HEK293 (cell line): ENCODE measurements around the gene DDX27.

Source experiments
- CTCF ChIA-PET: fragments of 350-600 bp; formaldehyde crosslinking; extraction: SDS; loops from one replicate; lab custom pipeline; 2021; ENCODE audit warnings: antibody characterized with exemption; lab: Yijun Ruan, JAX
- POLR2A ChIA-PET: fragments of 300-600 bp; formaldehyde crosslinking; extraction: SDS; loops from one replicate; lab custom pipeline; 2020; ENCODE audit warnings: antibody characterized with exemption, inconsistent platforms; lab: Yijun Ruan, JAX
- H3K27ac ChIP-seq: fragments of 200-500 bp; sonication (Bioruptor generic); 2 replicates; pipeline ENCODE4 v1.5.1; 2014; ENCODE audit warnings: low read depth, low read length, control low read depth, inconsistent platforms; ENCODE audit errors: extremely low read depth
- H3K36me3 ChIP-seq, 2 experiments: fragments of 200-500 bp in 1 of 2; sonication (Bioruptor generic) in 1 of 2; 1 replicate in 1 of 2; 2 replicates in 1 of 2; pipeline ENCODE4 v1.5.1; 2014 to 2017; ENCODE audit warnings: inconsistent platforms in 2 of 2, low read length in 2 of 2; ENCODE audit not compliant: control insufficient read depth in 2 of 2, insufficient read depth in 1 of 2
- H3K4me1 ChIP-seq: fragments of 200-500 bp; sonication (Bioruptor generic); 2 replicates; pipeline ENCODE4 v1.5.1; 2014; ENCODE audit warnings: mild to moderate bottlenecking, low read length, inconsistent platforms; ENCODE audit not compliant: control insufficient read depth, insufficient read depth
- H3K4me3 ChIP-seq: 2 replicates; pipeline ENCODE4 v1.5.1; 2011; ENCODE audit warnings: low read depth, mild to moderate bottlenecking, control low read depth, low read length, moderate library complexity
- H3K9me3 ChIP-seq: fragments of 200-500 bp; sonication (Bioruptor generic); 2 replicates; pipeline ENCODE4 v1.5.1; 2014; ENCODE audit warnings: low read depth, low read length, inconsistent platforms; ENCODE audit not compliant: control insufficient read depth, insufficient read depth
- FEZF1 ChIP-seq: fragments of 450-650 bp; formaldehyde crosslinking; IDR thresholded peaks from 2 replicates; pipeline ENCODE4 v1.5.1; 2016; ENCODE audit warnings: missing biosample characterization, missing genetic modification characterization
- SETDB1 ChIP-seq: IDR thresholded peaks from one replicate; pipeline ENCODE4 v1.6.1; 2017; ENCODE audit warnings: mild to moderate bottlenecking, low read length, moderate library complexity, mixed read lengths; ENCODE audit not compliant: insufficient read length
- SP2 ChIP-seq: fragments of 450-650 bp; formaldehyde crosslinking; IDR thresholded peaks from 2 replicates; pipeline ENCODE4 v1.5.1; 2016; ENCODE audit warnings: missing biosample characterization, missing genetic modification characterization
- YY2 ChIP-seq: fragments of 450-650 bp; formaldehyde crosslinking; IDR thresholded peaks from 2 replicates; pipeline ENCODE4 v1.5.1; 2016; ENCODE audit warnings: missing biosample characterization, missing genetic modification characterization
- ZFHX2 ChIP-seq: fragments of 450-650 bp; formaldehyde crosslinking; conservative IDR thresholded peaks from 2 replicates; pipeline ENCODE4 v1.5.1; 2016; ENCODE audit warnings: missing biosample characterization, missing genetic modification characterization
- ZNF121 ChIP-seq: fragments of 450-650 bp; formaldehyde crosslinking; IDR thresholded peaks from 2 replicates; pipeline ENCODE4 v1.5.1; 2016; ENCODE audit warnings: missing biosample characterization, missing genetic modification characterization
- ZNF146 ChIP-seq: fragments of 450-650 bp; formaldehyde crosslinking; IDR thresholded peaks from 2 replicates; pipeline ENCODE4 v1.5.1; 2016; ENCODE audit warnings: missing biosample characterization, missing genetic modification characterization
- ZNF19 ChIP-seq: fragments of 450-650 bp; formaldehyde crosslinking; IDR thresholded peaks from 2 replicates; pipeline ENCODE4; 2016; ENCODE audit warnings: missing biosample characterization, missing genetic modification characterization, low read depth
- ZNF214 ChIP-seq: fragments of 450-650 bp; formaldehyde crosslinking; IDR thresholded peaks from 2 replicates; pipeline ENCODE4 v1.5.1; 2017; ENCODE audit warnings: missing biosample characterization, mild to moderate bottlenecking, missing genetic modification characterization, borderline replicate concordance
- ZNF266 ChIP-seq: fragments of 450-650 bp; formaldehyde crosslinking; IDR thresholded peaks from 2 replicates; pipeline ENCODE4 v1.5.1; 2016; ENCODE audit warnings: missing biosample characterization, missing genetic modification characterization, low read depth
- ZNF324 ChIP-seq: fragments of 450-650 bp; formaldehyde crosslinking; IDR thresholded peaks from 2 replicates; pipeline ENCODE4 v1.5.1; 2016; ENCODE audit warnings: missing biosample characterization, missing genetic modification characterization
- ZNF354C ChIP-seq: fragments of 450-650 bp; formaldehyde crosslinking; IDR thresholded peaks from 2 replicates; pipeline ENCODE4 v1.5.1; 2016; ENCODE audit warnings: missing biosample characterization, missing genetic modification characterization, low read depth, borderline replicate concordance
- ZNF48 ChIP-seq: fragments of 450-650 bp; formaldehyde crosslinking; IDR thresholded peaks from 2 replicates; pipeline ENCODE4 v1.5.1; 2016; ENCODE audit warnings: missing biosample characterization, missing genetic modification characterization
- ZNF549 ChIP-seq: fragments of 450-650 bp; IDR thresholded peaks from 2 replicates; pipeline ENCODE4 v1.5.1; 2018; ENCODE audit warnings: missing biosample characterization, missing genetic modification characterization, mild to moderate bottlenecking, inconsistent platforms, moderate library complexity
- ZNF558 ChIP-seq: fragments of 450-650 bp; formaldehyde crosslinking; IDR thresholded peaks from 2 replicates; pipeline ENCODE4 v1.5.1; 2016; ENCODE audit warnings: missing biosample characterization, missing genetic modification characterization
- ZNF560 ChIP-seq: fragments of 450-650 bp; formaldehyde crosslinking; IDR thresholded peaks from 2 replicates; pipeline ENCODE4 v1.5.1; 2017; ENCODE audit warnings: missing biosample characterization, missing genetic modification characterization, borderline replicate concordance
- ZNF585B ChIP-seq: fragments of 450-650 bp; formaldehyde crosslinking; IDR thresholded peaks from 2 replicates; pipeline ENCODE4 v1.5.1; 2016; ENCODE audit warnings: missing biosample characterization, missing genetic modification characterization
- ZNF623 ChIP-seq: fragments of 450-650 bp; formaldehyde crosslinking; IDR thresholded peaks from 2 replicates; pipeline ENCODE4 v1.5.1; 2016; ENCODE audit warnings: missing biosample characterization, missing genetic modification characterization
- ZNF660 ChIP-seq: fragments of 450-650 bp; IDR thresholded peaks from 2 replicates; pipeline ENCODE4 v1.5.1; 2018; ENCODE audit warnings: missing biosample characterization, mild to moderate bottlenecking, missing genetic modification characterization
- ZNF701 ChIP-seq: fragments of 450-650 bp; formaldehyde crosslinking; IDR thresholded peaks from 2 replicates; pipeline ENCODE4 v1.5.1; 2016; ENCODE audit warnings: missing biosample characterization, missing genetic modification characterization
- ZNF837 ChIP-seq: fragments of 450-650 bp; formaldehyde crosslinking; IDR thresholded peaks from 2 replicates; pipeline ENCODE4 v1.5.1; 2016; ENCODE audit warnings: missing biosample characterization, missing genetic modification characterization
- TF ChIP-seq, protein P1 (sequence below): fragments of 450-650 bp; IDR thresholded peaks from 2 replicates; pipeline ENCODE4 v1.5.1; 2018; ENCODE audit warnings: missing biosample characterization, missing genetic modification characterization
- TF ChIP-seq, protein P2 (sequence below): fragments of 450-650 bp; formaldehyde crosslinking; conservative IDR thresholded peaks from 2 replicates; pipeline ENCODE4 v1.5.1; 2016; ENCODE audit warnings: low read depth, missing biosample characterization, missing genetic modification characterization
- TF ChIP-seq, protein P3 (sequence below): fragments of 450-650 bp; formaldehyde crosslinking; IDR thresholded peaks from 2 replicates; pipeline ENCODE4 v1.5.1; 2017; ENCODE audit warnings: missing biosample characterization, missing genetic modification characterization

The DDX27 gene

DNA sequence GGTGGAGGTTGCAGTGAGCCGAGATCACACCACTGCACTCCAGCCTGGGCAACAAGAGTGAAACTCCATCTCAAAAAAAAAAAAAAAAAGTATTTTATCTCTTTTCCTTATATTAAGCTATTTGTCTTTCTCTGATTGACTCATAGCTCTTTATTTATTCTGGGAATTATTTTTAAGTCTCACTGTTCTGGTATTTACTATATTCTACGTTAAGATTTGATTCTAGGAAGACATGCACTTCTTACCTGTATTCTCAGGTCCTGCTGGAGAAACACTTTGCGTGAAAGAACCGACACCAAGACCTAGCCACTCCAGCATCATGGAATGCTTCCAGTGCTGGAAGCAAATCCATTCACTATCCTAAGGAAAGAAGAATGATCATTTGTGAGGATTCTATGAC lies 41.0 kb downstream of the DDX27 start:
- CTCF ChIA-PET = interaction anchor here (0.9 to 1.2 kb wide), 2 partner anchors 12 to 14 kb away, joined by 3 to 4 read pairs; no protein-coding TSS in a partner anchor
- no peak overlapping the region for H3K27ac ChIP-seq
- H3K4me1 ChIP-seq = no peaks in the 10 kb centered on the region
- H3K36me3 ChIP-seq = peaks cover 25 to 88% of the 10 kb centered on the region in 2 experiments; a peak in 2 of 3 replicates
- no peak overlapping the region for H3K4me3 ChIP-seq
- H3K9me3 ChIP-seq = no peaks in the 10 kb centered on the region
- TF ChIP-seq, protein P1, sequence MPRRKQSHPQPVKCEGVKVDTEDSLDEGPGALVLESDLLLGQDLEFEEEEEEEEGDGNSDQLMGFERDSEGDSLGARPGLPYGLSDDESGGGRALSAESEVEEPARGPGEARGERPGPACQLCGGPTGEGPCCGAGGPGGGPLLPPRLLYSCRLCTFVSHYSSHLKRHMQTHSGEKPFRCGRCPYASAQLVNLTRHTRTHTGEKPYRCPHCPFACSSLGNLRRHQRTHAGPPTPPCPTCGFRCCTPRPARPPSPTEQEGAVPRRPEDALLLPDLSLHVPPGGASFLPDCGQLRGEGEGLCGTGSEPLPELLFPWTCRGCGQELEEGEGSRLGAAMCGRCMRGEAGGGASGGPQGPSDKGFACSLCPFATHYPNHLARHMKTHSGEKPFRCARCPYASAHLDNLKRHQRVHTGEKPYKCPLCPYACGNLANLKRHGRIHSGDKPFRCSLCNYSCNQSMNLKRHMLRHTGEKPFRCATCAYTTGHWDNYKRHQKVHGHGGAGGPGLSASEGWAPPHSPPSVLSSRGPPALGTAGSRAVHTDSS (tag by site-specific recombination) = no peak
- TF ChIP-seq ZNF354C (tag by site-specific recombination) = no peak
- TF ChIP-seq FEZF1 = no peak
- TF ChIP-seq ZNF623 (tag by site-specific recombination) = no peak
- no peak for TF ChIP-seq ZNF214 (tag by site-specific recombination)
- no peak for TF ChIP-seq ZFHX2
- TF ChIP-seq ZNF701 (tag by site-specific recombination) = no peak
- no peak for TF ChIP-seq ZNF585B
- no peak for TF ChIP-seq ZNF660 (tag by site-specific recombination)
- TF ChIP-seq ZNF48 (tag by site-specific recombination) = no peak
- TF ChIP-seq, protein P2, sequence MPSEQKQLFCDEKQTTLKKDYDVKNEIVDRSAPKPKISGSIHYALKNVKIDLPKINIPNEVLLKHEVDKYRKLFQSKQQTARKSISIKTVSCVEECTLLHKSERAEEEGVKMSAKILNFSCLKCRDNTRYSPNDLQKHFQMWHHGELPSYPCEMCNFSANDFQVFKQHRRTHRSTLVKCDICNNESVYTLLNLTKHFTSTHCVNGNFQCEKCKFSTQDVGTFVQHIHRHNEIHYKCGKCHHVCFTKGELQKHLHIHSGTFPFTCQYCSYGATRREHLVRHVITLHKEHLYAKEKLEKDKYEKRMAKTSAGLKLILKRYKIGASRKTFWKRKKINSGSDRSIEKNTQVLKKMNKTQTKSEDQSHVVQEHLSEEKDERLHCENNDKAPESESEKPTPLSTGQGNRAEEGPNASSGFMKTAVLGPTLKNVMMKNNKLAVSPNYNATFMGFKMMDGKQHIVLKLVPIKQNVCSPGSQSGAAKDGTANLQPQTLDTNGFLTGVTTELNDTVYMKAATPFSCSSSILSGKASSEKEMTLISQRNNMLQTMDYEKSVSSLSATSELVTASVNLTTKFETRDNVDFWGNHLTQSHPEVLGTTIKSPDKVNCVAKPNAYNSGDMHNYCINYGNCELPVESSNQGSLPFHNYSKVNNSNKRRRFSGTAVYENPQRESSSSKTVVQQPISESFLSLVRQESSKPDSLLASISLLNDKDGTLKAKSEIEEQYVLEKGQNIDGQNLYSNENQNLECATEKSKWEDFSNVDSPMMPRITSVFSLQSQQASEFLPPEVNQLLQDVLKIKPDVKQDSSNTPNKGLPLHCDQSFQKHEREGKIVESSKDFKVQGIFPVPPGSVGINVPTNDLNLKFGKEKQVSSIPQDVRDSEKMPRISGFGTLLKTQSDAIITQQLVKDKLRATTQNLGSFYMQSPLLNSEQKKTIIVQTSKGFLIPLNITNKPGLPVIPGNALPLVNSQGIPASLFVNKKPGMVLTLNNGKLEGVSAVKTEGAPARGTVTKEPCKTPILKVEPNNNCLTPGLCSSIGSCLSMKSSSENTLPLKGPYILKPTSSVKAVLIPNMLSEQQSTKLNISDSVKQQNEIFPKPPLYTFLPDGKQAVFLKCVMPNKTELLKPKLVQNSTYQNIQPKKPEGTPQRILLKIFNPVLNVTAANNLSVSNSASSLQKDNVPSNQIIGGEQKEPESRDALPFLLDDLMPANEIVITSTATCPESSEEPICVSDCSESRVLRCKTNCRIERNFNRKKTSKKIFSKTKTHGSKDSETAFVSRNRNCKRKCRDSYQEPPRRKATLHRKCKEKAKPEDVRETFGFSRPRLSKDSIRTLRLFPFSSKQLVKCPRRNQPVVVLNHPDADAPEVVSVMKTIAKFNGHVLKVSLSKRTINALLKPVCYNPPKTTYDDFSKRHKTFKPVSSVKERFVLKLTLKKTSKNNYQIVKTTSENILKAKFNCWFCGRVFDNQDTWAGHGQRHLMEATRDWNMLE (tag by site-specific recombination) = no peak
- no peak for TF ChIP-seq ZNF324 (tag by site-specific recombination)
- TF ChIP-seq ZNF549 (tag by site-specific recombination) = no peak
- TF ChIP-seq YY2 (tag by site-specific recombination) = no peak
- no peak for TF ChIP-seq ZNF558
- TF ChIP-seq ZNF266 (tag by site-specific recombination) = no peak
- no peak for TF ChIP-seq SP2 (tag by site-specific recombination)
- no peak for TF ChIP-seq SETDB1
- TF ChIP-seq, all 188 proteins: peak for 0
- POLR2A ChIA-PET = interaction anchor here (0.6 kb wide), 2 partner anchors 22 to 91 kb away, joined by 3 read pairs; no protein-coding TSS in a partner anchor

DNA sequence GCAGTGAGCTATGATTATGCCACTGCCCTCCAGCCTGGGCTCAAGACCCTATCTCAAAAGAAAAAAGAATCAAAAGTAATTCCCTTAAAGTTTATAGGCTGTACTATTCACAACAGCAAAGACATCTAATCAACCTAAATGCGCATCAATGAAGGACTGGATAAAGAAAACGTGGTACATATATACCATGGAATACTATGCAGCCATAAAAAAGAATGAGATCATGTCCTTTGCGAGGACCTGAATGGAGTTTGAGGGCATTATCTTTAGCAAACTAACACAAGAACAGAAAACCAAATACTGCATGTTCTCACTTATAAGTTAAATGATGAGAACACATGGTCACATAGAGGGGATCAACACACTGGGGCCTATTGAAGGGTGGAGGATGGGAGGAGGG lies 42.0 kb downstream of the DDX27 start:
- no peak for TF ChIP-seq ZNF19
- TF ChIP-seq ZNF146 = peak; percentile 98
- TF ChIP-seq, protein P3, sequence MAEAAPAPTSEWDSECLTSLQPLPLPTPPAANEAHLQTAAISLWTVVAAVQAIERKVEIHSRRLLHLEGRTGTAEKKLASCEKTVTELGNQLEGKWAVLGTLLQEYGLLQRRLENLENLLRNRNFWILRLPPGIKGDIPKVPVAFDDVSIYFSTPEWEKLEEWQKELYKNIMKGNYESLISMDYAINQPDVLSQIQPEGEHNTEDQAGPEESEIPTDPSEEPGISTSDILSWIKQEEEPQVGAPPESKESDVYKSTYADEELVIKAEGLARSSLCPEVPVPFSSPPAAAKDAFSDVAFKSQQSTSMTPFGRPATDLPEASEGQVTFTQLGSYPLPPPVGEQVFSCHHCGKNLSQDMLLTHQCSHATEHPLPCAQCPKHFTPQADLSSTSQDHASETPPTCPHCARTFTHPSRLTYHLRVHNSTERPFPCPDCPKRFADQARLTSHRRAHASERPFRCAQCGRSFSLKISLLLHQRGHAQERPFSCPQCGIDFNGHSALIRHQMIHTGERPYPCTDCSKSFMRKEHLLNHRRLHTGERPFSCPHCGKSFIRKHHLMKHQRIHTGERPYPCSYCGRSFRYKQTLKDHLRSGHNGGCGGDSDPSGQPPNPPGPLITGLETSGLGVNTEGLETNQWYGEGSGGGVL (tag by site-specific recombination) = no peak
- TF ChIP-seq ZNF560 (tag by site-specific recombination) = no peak
- no peak for TF ChIP-seq ZNF837 (tag by site-specific recombination)
- no peak for TF ChIP-seq ZNF121 (tag by site-specific recombination)
- no peaks in the 10 kb centered on the region for H3K9me3 ChIP-seq
- no peak overlapping the region for H3K27ac ChIP-seq
- ChIA-PET POLR2A (no interaction called here), CTCF (no interaction called here)
- peaks cover 26 to 84% of the 10 kb centered on the region in 2 experiments; a peak in 2 of 3 replicates for H3K36me3 ChIP-seq
- H3K4me1 ChIP-seq = no peaks in the 10 kb centered on the region
- no peak overlapping the region for H3K4me3 ChIP-seq
